OCI-LY7 (cell line): ENCODE data around the gene LYZL1. TPM values are rescaled to one million over a fixed set of nuclear protein-coding genes. Genes with fewer than 3 reads are reported as not detected.

ENCODE experiments used
- BruUV-seq: library from RNA; stranded (reverse); fragments of 400-500 nt; replicated peaks from 2 replicates; lab custom pipeline; 2021; lab: Mats Ljungman, UMichigan
- CTCF ChIA-PET: fragments of 300-600 bp; sonication (Branson Sonifier 250); formaldehyde crosslinking; loops from one replicate; lab custom pipeline; 2022; ENCODE audit warnings: antibody characterized with exemption; ENCODE audit not compliant: unreplicated experiment; lab: Charles Lee
- POLR2A ChIA-PET: fragments of 300-600 bp; sonication (Branson Sonifier 250); formaldehyde crosslinking; loops from one replicate; lab custom pipeline; 2022; ENCODE audit warnings: antibody characterized with exemption; lab: Charles Lee
- DNase-seq: peaks from one replicate; pipeline ENCODE4 v3.0.0-alpha.2; 2015; ENCODE audit warnings: low spot score
- H2AFZ ChIP-seq: fragments of 200-600 bp; sonication (generic), shearing (Covaris generic); 2 replicates; pipeline ENCODE4 v1.6.1; 2014; ENCODE audit warnings: mild to moderate bottlenecking, antibody characterized with exemption, low read length, moderate library complexity
- H3K27ac ChIP-seq: fragments of 200-600 bp; sonication (generic); 2 replicates; pipeline ENCODE4 v1.5.1; 2014; ENCODE audit warnings: mixed run types, low read depth, mild to moderate bottlenecking, moderate library complexity, low read length, inconsistent platforms; ENCODE audit not compliant: poor library complexity, severe bottlenecking
- H3K36me3 ChIP-seq: fragments of 200-600 bp; sonication (generic); 2 replicates; pipeline ENCODE4 v1.6.1; 2014; ENCODE audit warnings: mild to moderate bottlenecking, antibody characterized with exemption, low read length, moderate library complexity, mixed read lengths; ENCODE audit not compliant: insufficient read depth
- H3K4me1 ChIP-seq: fragments of 200-600 bp; sonication (generic); 2 replicates; pipeline ENCODE4 v1.5.1; 2014; ENCODE audit warnings: mild to moderate bottlenecking, low read length; ENCODE audit not compliant: insufficient read depth, poor library complexity, severe bottlenecking
- H3K4me2 ChIP-seq: fragments of 200-600 bp; sonication (generic); 2 replicates; pipeline ENCODE4 v1.6.1; 2014; ENCODE audit warnings: mild to moderate bottlenecking, low read length
- H3K4me3 ChIP-seq: fragments of 200-600 bp; sonication (generic); 2 replicates; pipeline ENCODE4 v1.5.1; 2014; ENCODE audit warnings: mild to moderate bottlenecking, low read depth, low read length; ENCODE audit not compliant: poor library complexity, severe bottlenecking
- H3K79me2 ChIP-seq: fragments of 200-600 bp; sonication (generic); 2 replicates; pipeline ENCODE4 v1.6.1; 2016; ENCODE audit warnings: low read depth, mild to moderate bottlenecking, low read length, moderate library complexity, mixed read lengths; ENCODE audit not compliant: insufficient read depth
- H3K9me2 ChIP-seq: fragments of 200-600 bp; sonication (generic); 2 replicates; pipeline ENCODE4 v1.6.1; 2016; ENCODE audit warnings: mild to moderate bottlenecking, low read length, mixed read lengths; ENCODE audit not compliant: insufficient read depth
- H3K9me3 ChIP-seq: fragments of 200-600 bp; sonication (generic); 2 replicates; pipeline ENCODE4 v1.6.1; 2014; ENCODE audit warnings: mild to moderate bottlenecking, mixed run types, low read length, mixed read lengths
- H4K20me1 ChIP-seq: fragments of 200-600 bp; sonication (generic); 2 replicates; pipeline ENCODE4 v1.6.1; 2014; ENCODE audit warnings: mild to moderate bottlenecking, antibody characterized with exemption, low read length, moderate library complexity, mixed read lengths; ENCODE audit not compliant: insufficient read depth
- CTCF ChIP-seq: fragments of 200-600 bp; sonication (generic); conservative IDR thresholded peaks from 2 replicates; pipeline ENCODE4 v1.5.1; 2014; ENCODE audit warnings: mild to moderate bottlenecking, antibody characterized with exemption, low read length, moderate library complexity, mixed read lengths
- EZH2phosphoT487 ChIP-seq: fragments of 200-600 bp; sonication (generic); IDR thresholded peaks from 2 replicates; pipeline ENCODE4 v1.6.1; 2018; ENCODE audit warnings: low read depth, borderline replicate concordance, mild to moderate bottlenecking, mixed run types, antibody characterized with exemption, low read length, moderate library complexity, mixed read lengths
- intact Hi-C: fragments of 100-400 bp; cut with micrococcal nuclease; formaldehyde crosslinking; loops from one replicate; pipeline ENCODE4 v1.10.0; 2022; ENCODE audit not compliant: unreplicated experiment
- total RNA-seq, 2 experiments: library from RNA; depleted of rRNA in 1 of 2; stranded (reverse); fragments of >200 nt in 1 of 2; shearing (Covaris generic) in 1 of 2; gene quantifications; 2 replicates each; pipeline ENCODE4 v1.2.3, GENCODE V29; 2014 to 2022

Gene LYZL1
- total RNA-seq, 2 experiments from 2014 or later: not detected

- no peaks in the 10 kb centered on the region for H3K9me3 ChIP-seq
- H3K4me1 ChIP-seq: no peaks in the 10 kb centered on the region
- no peak overlapping the region for H3K27ac ChIP-seq
- no peaks in the 10 kb centered on the region for H3K36me3 ChIP-seq
- no peaks in the 10 kb centered on the region for H4K20me1 ChIP-seq
- H3K4me2 ChIP-seq: no peak overlapping the region
- no peak overlapping the region for H2AFZ ChIP-seq
- H3K4me3 ChIP-seq: no peak overlapping the region
- CTCF ChIA-PET: no interaction called here
- no peak for TF ChIP-seq EZH2phosphoT487
- no peak for TF ChIP-seq CTCF
- POLR2A ChIA-PET: interaction anchor here (0.7 kb wide), 1 partner anchor 72 kb away, joined by 4 read pairs; no protein-coding TSS in a partner anchor
- H3K9me2 ChIP-seq: no peaks in the 10 kb centered on the region
- H3K79me2 ChIP-seq: no peaks in the 10 kb centered on the region
- DNase-seq: no peak
- BruUV-seq: no TSS peak
- intact Hi-C loops: no loop called here
Measured at GRCh38 chr10:29256586-29256985, 32.3 kb upstream of the LYZL1 start.

- intact Hi-C loops: no loop called here
- no peak for DNase-seq
- Histone ChIP-seq H3K27ac (no peak overlapping the region), H4K20me1 (no peaks in the 10 kb centered on the region), H3K79me2 (no peaks in the 10 kb centered on the region), H3K9me3 (no peaks in the 10 kb centered on the region), H3K9me2 (no peaks in the 10 kb centered on the region), H2AFZ (no peak overlapping the region), H3K4me1 (no peaks in the 10 kb centered on the region), H3K36me3 (no peaks in the 10 kb centered on the region), H3K4me2 (no peak overlapping the region), H3K4me3 (no peak overlapping the region)
- BruUV-seq: no TSS peak
- CTCF ChIA-PET: interaction anchor here (0.6 kb wide), 1 partner anchor 1279 kb away, joined by 3 read pairs; no protein-coding TSS in a partner anchor
- POLR2A ChIA-PET: interaction anchor here (0.6 to 0.7 kb wide), 2 partner anchors 73 to 832 kb away, joined by 3 to 4 read pairs; no protein-coding TSS in a partner anchor
- TF ChIP-seq EZH2phosphoT487 (no peak), CTCF (no peak)
Measured at GRCh38 chr10:29257106-29257783, 31.6 kb upstream of the LYZL1 start.

- Histone ChIP-seq H3K79me2 (no peaks in the 10 kb centered on the region), H4K20me1 (no peaks in the 10 kb centered on the region), H3K27ac (no peak overlapping the region), H3K9me2 (no peaks in the 10 kb centered on the region), H3K4me1 (no peaks in the 10 kb centered on the region), H2AFZ (no peak overlapping the region), H3K4me2 (no peak overlapping the region), H3K36me3 (no peaks in the 10 kb centered on the region), H3K9me3 (no peaks in the 10 kb centered on the region), H3K4me3 (no peak overlapping the region)
- TF ChIP-seq EZH2phosphoT487 (no peak), CTCF (no peak)
- intact Hi-C loops: no loop called here
- ChIA-PET POLR2A (interaction anchor here (0.6 kb wide), 1 partner anchor 833 kb away, joined by 3 read pairs; no protein-coding TSS in a partner anchor), CTCF (interaction anchor here (0.6 kb wide), 1 partner anchor 1278 kb away, joined by 3 read pairs; no protein-coding TSS in a partner anchor)
- DNase-seq: no peak
- no TSS peak for BruUV-seq
Measured at GRCh38 chr10:29257784-29258135, 31.1 kb upstream of the LYZL1 start.
